ENCODE data around the gene RAPGEF4. TPM values are rescaled to one million over a fixed set of nuclear protein-coding genes. Genes with fewer than 3 reads are reported as not detected.

The RAPGEF4 gene
- polyA plus RNA-seq, 1 experiment, result 1.3 TPM

DNA sequence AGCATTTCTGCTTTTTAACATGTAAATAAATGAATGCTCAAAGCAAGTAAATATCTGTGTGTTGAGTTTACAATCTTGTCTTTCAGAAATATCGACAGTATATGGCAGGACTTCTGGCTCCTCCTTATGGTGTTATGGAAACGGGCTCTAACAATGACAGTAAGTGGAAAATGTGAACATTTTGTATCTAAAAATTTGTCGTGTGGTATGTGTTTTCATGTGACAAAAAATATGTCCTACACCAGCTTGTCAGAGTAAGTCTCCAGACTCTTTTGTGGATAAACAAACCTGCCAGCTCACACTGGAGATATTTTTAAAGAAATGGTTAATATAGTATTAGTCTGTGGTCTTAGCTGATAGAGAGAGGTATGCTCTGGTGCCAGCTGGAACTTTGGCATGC, 182.1 kb downstream of the RAPGEF4 start:
- TF ChIP-seq, protein P1, sequence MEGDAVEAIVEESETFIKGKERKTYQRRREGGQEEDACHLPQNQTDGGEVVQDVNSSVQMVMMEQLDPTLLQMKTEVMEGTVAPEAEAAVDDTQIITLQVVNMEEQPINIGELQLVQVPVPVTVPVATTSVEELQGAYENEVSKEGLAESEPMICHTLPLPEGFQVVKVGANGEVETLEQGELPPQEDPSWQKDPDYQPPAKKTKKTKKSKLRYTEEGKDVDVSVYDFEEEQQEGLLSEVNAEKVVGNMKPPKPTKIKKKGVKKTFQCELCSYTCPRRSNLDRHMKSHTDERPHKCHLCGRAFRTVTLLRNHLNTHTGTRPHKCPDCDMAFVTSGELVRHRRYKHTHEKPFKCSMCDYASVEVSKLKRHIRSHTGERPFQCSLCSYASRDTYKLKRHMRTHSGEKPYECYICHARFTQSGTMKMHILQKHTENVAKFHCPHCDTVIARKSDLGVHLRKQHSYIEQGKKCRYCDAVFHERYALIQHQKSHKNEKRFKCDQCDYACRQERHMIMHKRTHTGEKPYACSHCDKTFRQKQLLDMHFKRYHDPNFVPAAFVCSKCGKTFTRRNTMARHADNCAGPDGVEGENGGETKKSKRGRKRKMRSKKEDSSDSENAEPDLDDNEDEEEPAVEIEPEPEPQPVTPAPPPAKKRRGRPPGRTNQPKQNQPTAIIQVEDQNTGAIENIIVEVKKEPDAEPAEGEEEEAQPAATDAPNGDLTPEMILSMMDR (IDR thresholded peaks at IDR 0.05; ENCODE audit: low read depth, low read length), result no peak
- no peaks in the 10 kb centered on the region for H3K9me3 ChIP-seq (ENCODE audit: control insufficient read depth, insufficient read depth, low read length)
- no peak overlapping the region for H3K4me3 ChIP-seq (ENCODE audit: low read depth, low read length)
- POLR2A ChIA-PET, result no interaction called here
- CTCF ChIA-PET, result interaction anchor here (1.3 kb wide), 1 partner anchor 14 kb away, joined by 12 read pairs; no protein-coding TSS in a partner anchor
- no peak for DNase-seq (ENCODE audit: low read depth, low spot score)
- no peaks in the 10 kb centered on the region for H3K27me3 ChIP-seq (ENCODE audit: control insufficient read depth, insufficient read depth, low read length)
- H3K27ac ChIP-seq (ENCODE audit: low read depth, low read length), result no peak overlapping the region

DNA sequence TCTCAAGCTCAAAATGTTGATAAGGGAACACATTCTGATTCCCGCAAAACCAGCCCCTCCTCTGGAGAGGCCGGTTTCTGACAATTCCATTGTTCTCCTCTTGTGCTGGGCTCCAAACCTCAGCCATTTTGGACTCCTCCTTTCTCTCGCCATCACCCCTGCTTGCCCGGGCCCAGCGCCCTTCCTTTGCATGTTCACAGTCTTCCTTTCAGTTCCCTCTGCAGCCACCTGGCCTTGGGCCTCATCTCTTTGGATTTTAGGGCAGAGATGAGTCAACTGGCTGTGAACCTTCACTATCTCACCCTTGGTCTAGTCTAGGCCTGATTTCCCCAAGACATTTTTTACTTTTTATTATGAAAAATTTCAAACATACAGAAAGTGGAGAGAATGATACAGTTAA, 184.1 kb downstream of the RAPGEF4 start:
- TF ChIP-seq, protein P1 (IDR thresholded peaks at IDR 0.05; ENCODE audit: low read depth, low read length), result no peak
- CTCF ChIA-PET, result interaction anchor here (1.6 kb wide), 1 partner anchor 12 kb away, joined by 4 read pairs; no protein-coding TSS in a partner anchor
- POLR2A ChIA-PET, result no interaction called here

DNA sequence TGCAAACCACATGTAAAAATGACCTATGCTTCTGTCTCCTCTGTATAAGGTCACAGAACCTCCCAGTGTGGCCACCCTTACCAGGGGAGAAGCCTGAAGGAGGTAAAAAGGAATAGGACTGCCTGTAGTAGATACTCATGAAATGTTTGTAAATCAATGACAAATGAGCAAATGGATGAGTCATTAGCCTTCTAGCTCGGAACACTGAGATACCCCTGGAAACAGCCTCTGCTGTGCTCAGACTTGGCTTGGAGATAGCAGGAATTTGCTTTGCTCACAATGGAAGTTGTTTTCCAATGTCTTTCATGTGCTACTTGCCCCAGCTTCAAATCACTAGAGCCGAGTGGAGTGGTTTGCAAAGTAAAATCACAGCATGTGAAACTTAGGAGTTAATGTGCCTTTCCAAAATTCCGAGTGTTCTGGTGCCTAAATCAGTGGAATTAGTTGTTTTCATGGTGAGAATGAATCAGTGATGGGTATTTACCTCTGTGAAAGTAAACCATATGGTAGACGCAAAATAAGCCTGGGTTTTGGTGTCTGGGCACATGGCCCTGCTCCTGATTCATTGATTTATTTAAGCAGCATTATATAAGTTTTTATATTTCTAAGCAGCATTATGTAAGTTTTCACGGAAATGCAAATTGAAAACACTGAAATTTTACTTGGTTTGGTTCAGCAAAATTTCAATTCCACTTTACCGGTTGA, 186.0 kb downstream of the RAPGEF4 start:
- DNase-seq (ENCODE audit: low read depth, low spot score), result no peak
- H3K9me3 ChIP-seq (ENCODE audit: control insufficient read depth, insufficient read depth, low read length), result no peaks in the 10 kb centered on the region
- no peak overlapping the region for H3K4me3 ChIP-seq (ENCODE audit: low read depth, low read length)
- ChIA-PET CTCF (interaction anchor here (1.5 to 4.8 kb wide), 3 partner anchors 10 to 108 kb away, joined by 4 to 51 read pairs (median 9); no protein-coding TSS in a partner anchor), POLR2A (no interaction called here)
- no peak overlapping the region for H3K27ac ChIP-seq (ENCODE audit: low read depth, low read length)
- no peaks in the 10 kb centered on the region for H3K27me3 ChIP-seq (ENCODE audit: control insufficient read depth, insufficient read depth, low read length)
- TF ChIP-seq, protein P1 (IDR thresholded peaks at IDR 0.05; ENCODE audit: low read depth, low read length), result no peak

More for the DNA sequence above, 184.1 kb downstream of the RAPGEF4 start:
- no peaks in the 10 kb centered on the region for H3K27me3 ChIP-seq (ENCODE audit: control insufficient read depth, insufficient read depth, low read length)
- DNase-seq (ENCODE audit: low read depth, low spot score), result no peak
- H3K27ac ChIP-seq (ENCODE audit: low read depth, low read length), result no peak overlapping the region
- no peak overlapping the region for H3K4me3 ChIP-seq (ENCODE audit: low read depth, low read length)
- H3K9me3 ChIP-seq (ENCODE audit: control insufficient read depth, insufficient read depth, low read length), result no peaks in the 10 kb centered on the region

DNA sequence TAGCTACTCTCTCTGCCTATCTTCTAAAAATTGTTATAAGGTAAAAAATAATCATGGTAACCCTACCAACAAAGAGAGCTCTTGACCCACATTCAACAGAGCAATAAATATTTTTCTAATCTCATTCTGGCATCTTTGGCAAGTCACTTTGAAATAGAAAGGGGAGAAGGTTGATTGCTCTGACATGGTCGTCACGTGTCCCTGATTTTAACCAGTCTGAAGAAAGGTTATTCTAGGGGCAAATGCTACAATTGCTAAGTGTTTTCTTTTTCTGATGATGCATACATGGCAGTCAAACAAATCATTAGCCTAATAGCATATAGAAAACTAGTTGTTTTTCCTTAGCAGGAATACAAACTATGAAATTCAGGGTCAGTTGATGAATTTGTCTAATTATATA, 186.7 kb downstream of the RAPGEF4 start:
- DNase-seq (ENCODE audit: low read depth, low spot score), result no peak
- no peaks in the 10 kb centered on the region for H3K9me3 ChIP-seq (ENCODE audit: control insufficient read depth, insufficient read depth, low read length)
- H3K4me3 ChIP-seq (ENCODE audit: low read depth, low read length), result no peak overlapping the region
- TF ChIP-seq, protein P1 (IDR thresholded peaks at IDR 0.05; ENCODE audit: low read depth, low read length), result no peak
- ChIA-PET POLR2A (no interaction called here), CTCF (interaction anchor here (1.9 to 4.8 kb wide), 3 partner anchors 10 to 116 kb away, joined by 9 to 51 read pairs (median 18); no protein-coding TSS in a partner anchor)
- no peaks in the 10 kb centered on the region for H3K27me3 ChIP-seq (ENCODE audit: control insufficient read depth, insufficient read depth, low read length)
- no peak overlapping the region for H3K27ac ChIP-seq (ENCODE audit: low read depth, low read length)

DNA sequence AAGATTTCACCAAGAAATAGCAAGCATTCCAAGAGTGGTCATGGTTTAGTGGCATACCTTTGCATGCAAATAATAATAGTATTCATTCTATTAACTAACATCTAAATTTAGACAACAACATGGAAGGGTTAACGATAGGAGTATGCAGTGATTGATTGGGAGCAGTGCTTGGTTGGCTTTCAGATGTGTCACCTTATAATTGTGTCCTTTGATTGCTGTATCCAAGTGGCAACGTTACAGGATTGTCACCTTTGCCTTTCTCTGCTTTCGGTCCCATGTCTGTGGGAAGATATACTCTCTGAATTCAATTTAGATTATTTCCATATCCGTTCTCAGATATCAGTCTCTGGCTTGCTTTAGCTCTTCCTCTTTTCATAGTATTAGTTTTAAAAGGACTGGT, 187.2 kb downstream of the RAPGEF4 start:
- ChIA-PET CTCF (interaction anchor here (4.8 kb wide), 2 partner anchors 9 to 117 kb away, joined by 18 to 51 read pairs; no protein-coding TSS in a partner anchor), POLR2A (no interaction called here)
- DNase-seq (ENCODE audit: low read depth, low spot score), result no peak
- no peaks in the 10 kb centered on the region for H3K9me3 ChIP-seq (ENCODE audit: control insufficient read depth, insufficient read depth, low read length)
- H3K4me3 ChIP-seq (ENCODE audit: low read depth, low read length), result no peak overlapping the region
- no peaks in the 10 kb centered on the region for H3K27me3 ChIP-seq (ENCODE audit: control insufficient read depth, insufficient read depth, low read length)
- TF ChIP-seq, protein P1 (IDR thresholded peaks at IDR 0.05; ENCODE audit: low read depth, low read length), result no peak
- H3K27ac ChIP-seq (ENCODE audit: low read depth, low read length), result no peak overlapping the region
